AG08395 (cell line): ENCODE data around the gene SRGAP3.

Experiments used
- DNase-seq: peaks from one replicate; pipeline ENCODE4 v3.0.0; 2012; ENCODE audit warnings: mixed read lengths, low spot score

The SRGAP3 gene

DNA sequence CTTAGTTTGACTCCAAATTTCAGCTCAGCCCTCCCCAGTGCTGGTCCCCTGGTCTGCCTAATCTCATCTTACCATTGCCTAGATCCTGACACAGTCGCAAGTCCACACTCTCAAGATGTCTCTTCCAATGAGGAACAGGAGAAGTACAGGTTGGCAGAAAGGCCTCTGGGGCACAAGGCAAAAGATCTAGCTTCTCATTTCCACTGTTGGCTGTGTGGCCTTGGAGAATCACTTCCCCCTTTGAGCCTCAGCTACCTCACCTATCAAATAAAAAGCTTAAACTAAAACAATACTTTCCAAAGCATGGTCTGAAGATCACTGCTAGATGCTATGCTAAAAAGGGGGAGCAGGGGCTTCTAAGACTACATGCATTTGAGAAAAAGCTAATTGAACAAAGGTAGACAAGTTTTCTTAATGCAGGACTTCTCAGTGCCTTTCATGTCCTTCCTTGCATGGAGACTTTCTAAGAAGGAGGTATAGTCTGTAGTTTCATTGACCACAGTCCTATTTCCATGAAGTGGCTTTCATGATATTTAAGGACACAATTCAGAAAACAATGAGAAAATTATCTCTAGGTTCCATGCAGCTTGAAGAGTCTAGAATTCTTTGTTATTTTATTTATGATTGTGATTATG is 168.1 kb downstream of the SRGAP3 start:
- no peak for DNase-seq

DNA sequence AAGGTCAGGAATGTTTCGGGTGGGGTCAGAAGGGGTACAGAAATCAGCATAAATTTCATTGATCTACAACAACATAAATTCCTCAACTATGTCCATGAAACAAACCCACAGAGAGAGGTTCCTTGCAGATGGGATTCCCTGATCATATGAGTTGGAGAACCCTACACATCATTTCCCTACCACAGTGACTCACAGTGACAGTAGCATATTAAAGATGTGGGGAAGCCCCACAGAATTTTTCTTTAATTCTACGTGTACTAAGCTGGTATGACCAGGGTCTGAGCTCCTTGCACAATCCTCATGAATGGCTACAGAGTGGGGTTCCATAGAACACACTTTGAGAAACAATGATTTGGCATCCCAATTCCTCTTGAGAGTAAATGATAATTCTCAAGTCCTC is 169.3 kb downstream of the SRGAP3 start:
- DNase-seq = no peak

DNA sequence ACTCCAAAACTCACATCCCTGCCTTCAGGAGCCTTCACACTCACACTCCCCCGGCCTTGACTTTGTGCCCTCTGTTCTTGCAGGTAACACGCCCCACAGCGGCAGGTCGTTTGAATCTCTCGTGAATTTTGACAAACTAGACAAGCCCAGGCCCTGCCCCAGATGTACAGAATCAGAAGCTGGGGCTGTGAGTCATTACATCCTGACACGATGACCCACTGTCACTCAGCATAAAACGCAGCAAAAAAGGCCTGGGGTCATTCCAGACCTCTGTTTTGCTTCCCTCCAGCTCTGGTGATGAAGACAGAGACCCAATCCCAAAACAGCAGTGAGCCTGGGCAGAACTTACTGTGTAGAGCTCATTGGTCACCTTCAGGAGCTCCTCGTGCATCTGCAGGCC is 169.8 kb downstream of the SRGAP3 start:
- DNase-seq = no peak

DNA sequence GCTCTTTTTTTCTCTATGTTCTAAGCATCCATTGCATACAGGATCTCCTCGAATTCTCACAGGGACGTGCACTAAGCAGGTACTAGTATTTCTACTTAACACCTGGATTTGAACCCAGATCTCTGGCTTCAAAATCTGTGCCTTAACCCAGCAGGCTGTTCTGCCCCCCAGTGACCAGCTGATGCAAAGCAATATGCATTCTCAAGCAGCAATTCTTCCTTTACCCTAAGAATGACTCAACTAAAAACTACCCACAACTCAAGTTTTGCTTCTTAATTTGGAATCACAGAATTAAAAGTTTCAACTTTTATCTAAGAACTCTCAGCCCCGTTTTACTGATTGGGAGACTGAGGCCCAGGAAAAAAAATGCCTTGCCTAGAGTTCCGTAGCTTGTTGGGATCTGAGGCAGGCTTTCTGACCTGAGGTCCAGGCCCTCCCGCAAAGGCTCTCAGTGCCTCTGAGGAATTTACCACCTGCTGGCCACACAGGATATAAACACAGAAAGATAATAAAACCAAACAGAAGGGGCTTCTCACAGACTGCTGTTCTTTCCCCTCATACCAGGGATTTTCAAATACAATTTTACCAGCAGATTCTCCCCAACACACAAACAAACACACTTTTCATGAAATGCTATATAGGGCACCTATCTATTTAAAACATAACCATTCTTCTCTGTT is 170.7 kb downstream of the SRGAP3 start:
- DNase-seq = no peak

DNA sequence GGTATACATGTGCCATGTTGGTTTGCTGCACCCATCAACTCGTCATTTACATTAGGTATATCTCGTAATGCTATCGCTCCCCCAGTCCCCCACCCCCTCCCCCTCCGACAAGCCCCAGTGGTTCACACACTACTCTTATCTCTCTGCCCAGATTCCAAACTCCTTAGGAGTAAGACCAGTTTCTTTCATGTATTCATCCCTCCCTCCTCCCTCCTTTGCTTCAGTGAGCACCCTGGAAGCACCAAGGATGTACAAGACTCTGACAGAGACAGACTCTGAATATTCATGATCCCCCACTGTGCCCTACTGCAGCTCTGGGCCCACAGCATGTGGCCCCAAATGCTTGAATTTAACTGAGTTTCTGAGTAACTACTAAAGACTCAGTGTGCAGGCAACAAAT is 172.4 kb downstream of the SRGAP3 start:
- no peak for DNase-seq

DNA sequence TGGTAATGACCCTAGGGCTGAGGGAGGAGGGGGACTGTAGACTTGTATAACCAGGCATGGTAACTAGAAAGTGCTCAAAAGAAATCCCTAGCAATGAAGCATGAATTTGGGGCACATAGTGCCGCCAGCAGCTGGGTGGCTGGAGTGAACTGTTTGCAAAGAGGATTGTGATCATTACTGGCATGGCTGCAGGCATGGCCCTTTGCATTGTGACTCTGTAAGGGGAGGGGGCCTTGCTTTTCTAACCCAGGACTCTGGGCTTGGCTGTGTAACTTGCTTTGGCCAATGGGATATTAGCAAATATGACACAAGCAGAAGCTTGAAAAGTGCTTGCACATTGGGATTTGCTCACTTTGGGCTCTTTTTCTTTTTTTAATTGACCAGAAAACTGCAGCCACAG is 173.7 kb downstream of the SRGAP3 start:
- no peak for DNase-seq

DNA sequence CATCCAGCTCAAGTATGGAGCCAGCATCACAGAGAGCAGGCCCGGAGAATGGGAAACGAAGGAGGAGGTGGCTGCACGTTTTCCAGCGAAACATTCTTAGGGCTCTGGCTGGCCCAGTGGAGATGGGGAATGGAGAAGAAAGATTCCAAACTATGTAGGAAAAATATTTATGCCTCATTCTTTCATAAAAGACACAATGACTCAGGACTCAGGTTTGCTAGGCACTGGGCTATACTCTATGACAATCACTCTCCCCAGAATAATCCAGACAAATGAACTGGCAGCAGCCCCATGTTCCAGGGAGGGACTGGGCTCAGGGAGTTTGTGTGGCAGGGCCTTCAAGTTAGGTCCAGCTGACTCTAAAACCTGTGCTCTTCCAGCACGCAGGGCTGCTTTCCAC is 175.4 kb downstream of the SRGAP3 start:
- DNase-seq = peak; percentile 63

DNA sequence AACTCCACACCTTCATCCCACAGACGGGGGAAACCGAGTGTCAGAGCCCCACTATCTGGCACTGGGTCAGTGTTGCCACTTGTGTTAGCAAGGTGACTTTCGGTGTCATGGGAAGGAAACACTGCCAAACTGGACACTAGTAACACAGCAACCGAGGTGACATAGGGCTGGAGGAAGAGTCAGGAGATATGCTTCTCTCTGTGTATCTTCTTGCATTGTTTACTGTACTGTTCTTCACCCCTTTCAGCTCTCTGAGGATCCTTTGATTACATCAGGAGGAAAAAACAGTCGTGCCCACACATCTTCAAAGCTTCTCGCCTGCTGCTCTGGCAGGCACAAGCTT is 176.8 kb downstream of the SRGAP3 start:
- DNase-seq = no peak

DNA sequence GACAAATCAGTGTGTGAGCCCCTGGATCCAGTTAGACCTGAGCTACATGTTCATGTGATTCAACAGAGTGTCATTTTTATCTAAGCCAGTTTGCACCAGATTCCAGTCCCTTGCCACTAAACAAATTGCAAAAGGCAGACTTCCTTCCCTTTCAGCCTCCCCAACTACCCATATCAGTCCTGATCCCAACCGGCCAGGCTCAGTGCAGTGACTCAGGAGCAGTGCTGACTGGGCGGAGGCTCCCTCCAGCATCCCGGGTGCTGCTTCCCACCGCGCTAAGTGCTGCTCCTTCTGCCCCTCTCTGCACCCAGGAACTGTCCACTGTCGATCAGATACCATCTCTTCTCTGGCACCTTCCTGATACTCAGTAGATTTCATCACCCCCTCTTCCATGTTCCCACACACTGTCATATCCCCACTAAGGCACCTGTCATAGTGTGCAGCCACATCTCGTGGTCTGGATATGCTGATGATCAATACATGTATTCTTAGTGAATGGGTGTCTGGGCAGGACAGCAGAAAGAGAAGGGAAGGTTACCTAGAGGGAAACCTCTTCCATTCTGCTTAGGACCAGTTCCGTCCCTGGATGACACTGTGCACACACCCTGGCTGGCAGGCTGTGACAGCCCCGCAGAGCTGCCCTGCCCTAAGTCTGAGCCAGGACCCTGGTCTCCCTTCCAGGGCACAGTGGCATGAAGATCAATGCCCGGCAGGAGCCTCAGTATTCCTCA is 177.3 kb downstream of the SRGAP3 start:
- DNase-seq = no peak

DNA sequence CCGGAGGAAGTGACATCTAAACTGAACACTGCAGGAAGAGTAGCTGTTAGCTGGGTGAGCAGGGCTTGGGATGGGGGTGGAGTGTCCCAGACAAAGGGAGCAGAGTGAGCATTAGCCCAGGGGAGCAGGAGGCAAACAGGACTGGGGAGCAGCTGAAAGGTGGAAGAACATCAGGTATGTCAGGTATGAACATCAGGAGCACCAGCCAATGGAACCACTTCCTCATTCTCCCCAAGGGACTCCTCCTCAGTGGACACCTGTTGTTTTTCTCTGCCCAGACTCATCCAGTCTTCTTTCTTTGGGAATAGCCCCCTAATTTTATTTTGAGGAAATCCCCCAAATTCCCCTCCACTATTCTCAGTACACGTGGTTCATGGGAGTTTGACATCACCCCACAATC is 178.5 kb downstream of the SRGAP3 start:
- DNase-seq = no peak

DNA sequence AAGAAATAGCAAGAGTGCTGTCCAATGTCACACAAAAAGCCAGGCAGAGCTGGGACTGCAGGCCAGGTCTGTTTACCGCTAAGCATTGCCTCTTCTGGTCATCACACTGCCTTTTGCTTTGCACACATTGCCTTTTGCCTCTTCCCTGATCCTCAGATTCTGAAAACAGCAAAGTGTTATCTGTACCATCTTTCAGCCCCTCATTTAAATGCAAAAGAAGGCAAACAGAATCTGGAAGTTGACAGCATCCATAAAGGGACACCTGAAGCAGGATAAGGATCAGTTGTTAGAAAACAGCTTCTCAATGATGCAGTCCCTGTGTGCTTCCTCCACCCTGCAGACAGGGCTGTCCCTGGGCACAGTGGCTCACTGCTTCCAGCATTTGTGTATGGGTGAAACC is 179.5 kb downstream of the SRGAP3 start:
- DNase-seq = no peak

DNA sequence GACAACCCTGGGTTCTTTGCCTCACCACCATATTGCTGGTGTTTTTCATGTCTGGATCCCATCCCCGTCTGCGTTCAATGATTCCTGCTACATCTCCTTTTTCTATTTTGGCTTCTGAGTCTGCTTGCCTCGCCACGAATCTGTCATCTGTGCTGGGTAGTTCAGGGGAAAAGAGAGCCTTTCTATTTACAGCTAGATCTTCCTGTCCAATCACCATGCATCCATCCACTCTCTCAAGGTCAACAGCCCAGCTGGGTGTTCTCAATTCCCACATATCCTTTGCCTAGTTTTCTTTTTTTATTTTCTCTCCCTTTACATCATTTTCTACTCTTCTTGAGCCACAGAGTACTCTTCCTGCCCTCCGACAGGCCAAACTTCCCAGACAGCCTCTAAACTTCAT is 181.4 kb downstream of the SRGAP3 start:
- DNase-seq = no peak

DNA sequence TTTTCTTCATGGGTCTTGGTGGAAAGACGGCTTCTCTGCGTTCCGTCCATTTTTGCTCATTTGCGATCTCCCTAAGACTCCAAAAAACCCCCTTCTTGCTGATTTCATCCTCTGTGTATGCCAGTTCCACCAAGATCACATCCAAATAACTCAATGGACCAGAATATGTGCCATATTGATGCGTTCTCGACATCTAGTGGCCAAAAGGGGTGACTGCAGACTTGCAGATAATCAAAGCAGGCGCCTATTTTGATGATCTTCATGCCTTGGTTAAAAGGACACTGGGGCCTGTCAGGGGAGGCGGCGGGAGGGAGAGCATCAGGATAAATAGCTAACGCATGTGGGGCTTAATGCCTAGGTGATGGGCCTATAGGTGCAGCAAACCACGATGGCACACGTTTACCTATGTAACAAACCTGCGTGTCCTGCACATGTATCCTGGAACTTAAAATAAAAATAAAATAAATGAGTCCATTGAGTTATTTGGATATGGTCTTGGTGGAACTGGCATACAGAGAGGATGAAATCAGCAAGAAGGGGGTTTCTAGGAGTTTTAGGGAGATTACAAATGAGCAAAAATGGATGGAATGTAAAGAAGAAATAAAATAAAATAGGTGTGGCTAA is 182.0 kb downstream of the SRGAP3 start:
- DNase-seq = peak; percentile 75

DNA sequence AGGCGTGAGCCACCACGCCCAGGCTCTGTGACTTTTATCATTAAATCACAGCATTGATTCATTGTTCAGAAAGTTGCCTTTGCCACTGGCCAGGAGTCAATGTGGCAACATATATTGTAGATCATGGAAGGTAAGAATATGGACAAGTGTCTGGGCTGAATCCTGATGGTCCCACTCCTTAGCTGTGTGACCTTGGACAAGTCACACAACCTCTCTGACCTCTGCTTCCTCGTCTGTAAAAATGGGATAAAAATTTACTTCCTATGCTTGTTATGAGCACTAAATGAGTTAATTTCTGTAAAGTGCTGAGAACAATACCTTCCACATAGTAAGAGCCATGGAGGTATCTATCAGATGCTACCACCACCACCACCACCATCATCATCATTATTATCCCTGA is 182.7 kb downstream of the SRGAP3 start:
- no peak for DNase-seq

DNA sequence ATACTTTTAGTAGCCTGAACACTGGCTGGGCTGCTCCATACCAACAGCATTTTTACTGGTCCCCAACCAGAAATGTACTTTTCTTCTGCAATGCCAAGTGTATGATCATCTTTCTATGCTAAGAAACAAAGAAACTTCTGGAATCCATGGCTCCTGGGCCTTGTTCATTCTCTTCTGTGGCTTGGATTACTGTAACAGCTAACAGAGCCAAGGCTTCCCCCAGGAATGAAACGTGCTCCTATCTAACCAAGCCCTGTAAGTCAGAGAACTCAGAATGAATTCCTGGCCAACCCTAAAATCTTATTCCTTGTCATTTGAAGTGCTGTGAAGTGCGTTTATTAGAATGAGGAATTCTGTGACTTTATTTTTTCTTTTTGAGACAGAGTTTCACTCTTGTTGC is 183.3 kb downstream of the SRGAP3 start:
- DNase-seq = no peak

DNA sequence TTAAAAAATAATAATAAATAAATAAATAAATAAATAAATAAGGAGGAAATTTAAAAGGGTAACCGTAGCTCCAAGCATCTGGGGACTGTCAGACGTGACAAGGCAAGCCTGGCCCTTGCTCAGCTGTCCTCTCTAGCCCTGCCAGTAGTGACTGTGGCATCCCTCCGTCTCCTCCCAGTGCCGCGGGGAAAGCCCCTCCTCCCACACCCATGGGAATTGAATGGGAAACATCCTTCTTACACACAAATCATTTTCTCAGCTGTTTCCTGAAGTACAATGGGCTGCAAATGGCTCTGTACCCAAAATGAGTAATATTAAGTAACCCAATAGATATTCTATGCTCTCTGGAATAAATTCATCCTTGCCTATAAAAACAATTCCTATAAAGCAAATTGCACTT is 184.6 kb downstream of the SRGAP3 start:
- no peak for DNase-seq

DNA sequence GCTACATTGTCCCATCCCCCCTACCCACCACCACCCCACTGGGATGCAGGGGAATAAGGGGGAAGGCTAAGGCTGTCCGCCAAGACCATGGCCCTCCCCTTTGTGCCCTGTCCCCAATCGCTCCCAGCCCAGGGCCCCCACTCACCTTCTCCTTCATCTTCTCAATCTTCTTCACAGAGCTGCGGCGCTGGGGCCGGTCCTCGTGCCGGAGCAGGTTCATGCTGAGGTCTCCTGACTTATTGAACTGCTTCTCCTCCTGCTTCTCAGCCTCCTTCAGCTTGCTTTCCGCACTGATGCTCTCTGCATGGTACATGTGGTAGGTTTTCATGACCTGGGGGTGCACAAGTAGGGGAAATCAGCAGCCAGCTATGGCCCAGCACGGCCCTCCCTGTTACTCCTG is 185.2 kb downstream of the SRGAP3 start:
- DNase-seq = no peak

DNA sequence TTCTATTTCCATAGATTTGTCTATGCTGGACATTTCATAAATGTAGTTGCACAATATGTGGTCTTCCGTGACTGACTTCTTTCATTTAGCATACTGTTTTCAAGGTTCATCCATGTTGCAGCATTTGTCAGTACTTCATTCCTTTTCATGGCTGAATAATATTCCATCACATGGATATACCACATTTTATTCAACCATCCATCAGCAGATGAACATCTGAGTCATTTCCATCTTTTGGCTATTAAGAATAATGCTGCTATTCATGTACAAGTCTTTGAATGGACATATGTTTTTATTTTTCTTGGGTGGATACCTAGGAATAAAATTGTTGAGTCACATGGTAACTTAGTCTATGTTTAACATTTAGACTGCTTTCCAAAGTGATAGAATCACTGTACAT is 186.9 kb downstream of the SRGAP3 start:
- DNase-seq = no peak

DNA sequence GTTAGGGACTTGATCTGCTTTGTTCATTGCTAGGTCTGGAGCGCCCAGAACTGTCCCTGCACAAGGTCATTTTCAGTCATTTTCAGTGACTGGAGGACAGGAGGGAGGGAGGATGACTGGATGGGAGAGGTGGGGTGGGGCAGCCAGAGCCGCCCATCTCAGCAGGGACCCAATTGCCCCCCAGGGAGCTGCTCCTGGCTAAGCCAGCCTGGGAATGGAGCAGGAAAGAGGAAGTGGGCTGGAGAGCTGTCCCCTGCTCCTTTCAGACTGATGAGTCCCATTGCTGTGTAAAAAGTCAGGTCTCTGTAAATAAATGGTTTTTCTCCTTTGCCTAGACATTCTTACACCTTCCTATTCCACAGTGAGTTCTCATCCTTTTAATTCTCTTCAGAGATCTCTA is 187.8 kb downstream of the SRGAP3 start:
- no peak for DNase-seq

DNA sequence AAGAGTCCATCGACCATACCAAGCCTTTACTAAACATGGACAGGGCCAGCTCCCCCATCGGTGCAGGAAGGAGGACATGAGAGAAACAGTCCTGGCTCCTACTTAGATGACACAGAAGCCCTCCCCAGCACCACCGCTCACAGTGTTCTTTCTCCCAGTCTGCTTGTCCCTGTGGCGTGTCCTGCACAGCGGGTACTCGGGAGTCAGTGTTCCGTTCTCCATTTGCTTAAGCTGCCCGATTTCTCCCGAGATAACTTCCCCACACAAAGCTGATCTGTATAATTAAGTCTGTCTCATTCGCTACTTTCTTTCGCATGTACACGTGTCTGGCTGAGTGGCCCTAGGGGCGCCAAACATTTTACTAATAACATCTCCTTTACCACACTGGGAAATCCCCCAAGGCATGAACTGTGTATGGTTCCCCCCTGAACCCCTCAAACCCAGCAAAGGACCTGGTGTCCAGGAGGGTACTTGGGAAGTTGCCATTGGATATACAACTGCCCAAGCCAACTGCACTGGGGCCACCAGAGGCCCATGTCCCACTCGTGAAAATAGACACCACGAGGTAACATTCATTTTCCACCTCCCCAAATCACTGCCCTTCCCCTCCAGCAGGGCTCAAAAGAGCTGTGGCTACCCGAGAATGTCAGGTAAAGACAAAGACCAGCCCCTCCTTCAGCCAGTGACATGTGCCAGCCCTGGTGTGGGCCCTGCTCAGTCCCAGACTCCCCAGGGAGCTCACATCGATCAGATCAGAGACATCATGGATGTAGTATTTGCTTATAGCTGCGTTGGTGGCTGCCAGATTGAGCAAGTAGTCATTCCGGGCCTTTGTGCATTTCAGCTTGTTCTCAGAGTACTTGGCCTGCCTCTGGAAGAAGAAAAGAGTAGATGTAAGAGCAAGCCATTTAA is 189.7 kb downstream of the SRGAP3 start:
- DNase-seq = no peak

DNA sequence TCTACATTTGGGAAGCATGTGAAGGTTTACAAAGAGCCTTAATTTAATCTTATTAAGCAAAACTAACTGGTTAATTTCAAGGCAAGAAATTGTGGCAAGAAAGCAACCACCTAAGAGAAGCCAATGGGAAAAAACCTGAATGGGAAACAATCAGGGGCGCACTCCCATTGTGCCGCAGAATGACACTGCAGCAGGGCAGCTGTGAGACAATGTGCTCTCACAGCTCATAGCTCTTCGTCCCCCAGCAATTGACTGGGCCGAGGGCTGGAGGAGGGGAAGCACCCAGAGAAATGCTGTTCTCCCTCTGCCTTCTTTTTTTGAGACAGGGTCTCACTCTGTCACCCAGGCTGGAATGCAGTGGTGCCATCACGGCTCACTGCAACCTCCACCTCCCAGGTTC is 192.9 kb downstream of the SRGAP3 start:
- no peak for DNase-seq
